Measurements from ENCODE around the gene ANKRD33B.

ANKRD33B gene

GRCh38 chr5:10592601-10593000, 28.7 kb downstream of the ANKRD33B start:
- Histone ChIP-seq H3K9ac (ENCODE audit: low read length) (no peak overlapping the region), H3K4me2 (ENCODE audit: low read depth, low read length) (no peak overlapping the region), H4K20me1 (ENCODE audit: insufficient read depth, low read length) (no peaks in the 10 kb centered on the region), H3K27me3 (replicated peaks; ENCODE audit: insufficient read depth, low read length) (no peaks in the 10 kb centered on the region), H2AFZ (ENCODE audit: low read length) (no peak overlapping the region), H3K9me3 (replicated peaks; ENCODE audit: insufficient read depth, low read length) (no peaks in the 10 kb centered on the region), H3K4me3 (ENCODE audit: low read length) (no peak overlapping the region), H3K79me2 (ENCODE audit: low read length) (peaks cover 62% of the 10 kb centered on the region), H3F3A (ENCODE audit: insufficient read depth, low read length) (peaks cover 3% of the 10 kb centered on the region; the same call in 1 of the 2 replicates), H3K36me3 (replicated peaks; ENCODE audit: insufficient read depth, low read length) (no peaks in the 10 kb centered on the region), H3K27ac (ENCODE audit: low read length) (no peak overlapping the region), H3K4me1 (ENCODE audit: low read length) (peaks cover 5% of the 10 kb centered on the region; the same call in 1 of the 2 replicates), H3K9me2 (replicated peaks; ENCODE audit: insufficient read depth, low read length) (no peaks in the 10 kb centered on the region)
- TF ChIP-seq CTCF (IDR thresholded peaks at IDR 0.05; ENCODE audit: low read length) = no peak
- TF ChIP-seq EZH2 (optimal IDR thresholded peaks at IDR 0.05; ENCODE audit: low read depth, low read length) = no peak
- no peak for TF ChIP-seq EZH2phosphoT487 (IDR thresholded peaks at IDR 0.05; ENCODE audit: low read length)
- peak; percentile 50 for DNase-seq

DNA sequence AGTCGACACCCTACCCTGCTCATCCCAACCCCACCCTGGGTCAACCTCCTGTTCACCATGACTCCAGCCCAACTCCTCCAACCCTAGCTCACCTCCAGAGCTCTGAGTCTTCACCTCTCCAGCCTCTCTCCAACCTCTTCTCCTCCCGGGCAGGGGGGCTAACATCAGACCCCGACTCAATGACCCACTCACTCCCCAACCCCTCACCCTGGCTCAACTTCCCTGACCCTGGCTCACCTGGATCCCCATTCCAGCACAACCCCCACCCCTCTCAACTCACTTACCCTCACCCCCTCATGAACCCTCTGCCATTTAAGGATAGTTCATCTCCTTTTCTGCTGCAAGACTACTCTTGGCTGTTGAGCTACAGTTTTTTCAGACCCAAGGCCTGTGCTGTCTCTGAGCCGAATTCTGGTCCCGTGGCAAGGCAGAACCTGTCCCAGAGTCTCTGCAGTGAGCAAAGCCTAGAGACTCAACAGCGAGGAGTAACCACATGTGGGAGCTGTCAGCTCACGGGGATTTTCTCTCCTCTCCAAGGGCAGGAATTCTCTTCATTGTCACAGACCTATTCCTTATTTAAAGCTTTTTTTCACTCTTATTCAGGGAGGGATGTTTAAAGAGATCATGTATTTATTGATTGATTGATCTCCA, 29.8 kb downstream of the ANKRD33B start:
- TF ChIP-seq EZH2phosphoT487 (IDR thresholded peaks at IDR 0.05; ENCODE audit: low read length) (no peak), CTCF (IDR thresholded peaks at IDR 0.05; ENCODE audit: low read length) (no peak), EZH2 (optimal IDR thresholded peaks at IDR 0.05; ENCODE audit: low read depth, low read length) (no peak)
- Histone ChIP-seq H3K4me3 (ENCODE audit: low read length) (no peak overlapping the region), H3K9ac (ENCODE audit: low read length) (no peak overlapping the region), H3K9me2 (replicated peaks; ENCODE audit: insufficient read depth, low read length) (no peaks in the 10 kb centered on the region), H3K79me2 (ENCODE audit: low read length) (peaks cover 55% of the 10 kb centered on the region), H3K36me3 (replicated peaks; ENCODE audit: insufficient read depth, low read length) (no peaks in the 10 kb centered on the region), H3K27ac (ENCODE audit: low read length) (no peak overlapping the region), H3K4me1 (ENCODE audit: low read length) (peaks cover 5% of the 10 kb centered on the region; the same call in 1 of the 2 replicates), H2AFZ (ENCODE audit: low read length) (no peak overlapping the region), H3F3A (ENCODE audit: insufficient read depth, low read length) (peaks cover 3% of the 10 kb centered on the region; the same call in 1 of the 2 replicates), H3K9me3 (replicated peaks; ENCODE audit: insufficient read depth, low read length) (no peaks in the 10 kb centered on the region), H3K4me2 (ENCODE audit: low read depth, low read length) (no peak overlapping the region), H4K20me1 (ENCODE audit: insufficient read depth, low read length) (no peaks in the 10 kb centered on the region), H3K27me3 (replicated peaks; ENCODE audit: insufficient read depth, low read length) (no peaks in the 10 kb centered on the region)
- no peak for DNase-seq

DNA sequence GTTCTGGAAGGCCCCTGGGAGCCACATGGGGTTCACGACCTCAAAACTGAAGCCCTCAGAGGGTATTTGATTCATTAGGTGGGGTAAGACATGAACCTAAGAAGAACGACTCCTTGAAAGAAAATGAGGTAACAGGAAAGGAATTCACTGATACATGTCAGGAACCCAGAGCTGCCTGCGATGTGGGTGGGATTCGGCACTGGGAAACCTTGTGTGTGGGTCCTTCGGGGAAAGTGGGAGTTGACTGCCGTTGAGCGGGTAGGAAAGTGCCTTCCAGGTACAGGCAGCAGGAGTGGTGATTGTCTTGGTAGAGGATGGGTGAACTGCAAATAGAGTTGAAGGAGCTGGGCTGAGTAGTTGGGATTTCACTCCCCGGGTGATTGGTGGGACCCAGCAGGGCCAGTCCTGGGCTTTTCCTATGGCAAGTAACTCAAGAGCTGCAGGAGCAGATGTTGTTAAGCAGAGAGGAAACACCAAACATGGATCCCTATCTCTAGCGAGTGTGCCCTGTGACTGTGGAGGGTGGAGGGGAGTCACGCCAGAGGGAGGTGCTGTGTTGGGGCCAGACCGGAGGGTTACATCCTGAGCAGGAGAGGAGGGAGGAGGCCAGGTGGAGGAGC, 30.8 kb downstream of the ANKRD33B start:
- H3K9me2 ChIP-seq (replicated peaks; ENCODE audit: insufficient read depth, low read length) = no peaks in the 10 kb centered on the region
- no peak overlapping the region for H3K4me2 ChIP-seq (ENCODE audit: low read depth, low read length)
- H3K36me3 ChIP-seq (replicated peaks; ENCODE audit: insufficient read depth, low read length) = no peaks in the 10 kb centered on the region
- H4K20me1 ChIP-seq (ENCODE audit: insufficient read depth, low read length) = no peaks in the 10 kb centered on the region
- peaks cover 6% of the 10 kb centered on the region; the same call in 1 of the 2 replicates for H3F3A ChIP-seq (ENCODE audit: insufficient read depth, low read length)
- H2AFZ ChIP-seq (ENCODE audit: low read length) = no peak overlapping the region
- H3K27ac ChIP-seq (ENCODE audit: low read length) = no peak overlapping the region
- TF ChIP-seq CTCF (IDR thresholded peaks at IDR 0.05; ENCODE audit: low read length) (no peak), EZH2phosphoT487 (IDR thresholded peaks at IDR 0.05; ENCODE audit: low read length) (no peak), EZH2 (optimal IDR thresholded peaks at IDR 0.05; ENCODE audit: low read depth, low read length) (no peak)
- peaks cover 57% of the 10 kb centered on the region for H3K79me2 ChIP-seq (ENCODE audit: low read length)
- H3K4me3 ChIP-seq (ENCODE audit: low read length) = no peak overlapping the region
- no peak for DNase-seq
- H3K27me3 ChIP-seq (replicated peaks; ENCODE audit: insufficient read depth, low read length) = no peaks in the 10 kb centered on the region
- peaks cover 10% of the 10 kb centered on the region for H3K4me1 ChIP-seq (ENCODE audit: low read length)
- no peak overlapping the region for H3K9ac ChIP-seq (ENCODE audit: low read length)
- no peaks in the 10 kb centered on the region for H3K9me3 ChIP-seq (replicated peaks; ENCODE audit: insufficient read depth, low read length)

All from MM.1S (cell line).